ENCODE measurements around the gene SEPTIN10.

- TF ChIP-seq CTCF (IDR thresholded peaks at IDR 0.05) (no peak), POLR2AphosphoS5 (IDR thresholded peaks at IDR 0.05; ENCODE audit: low read depth, low read length) (no peak), TCF7L2 (IDR thresholded peaks at IDR 0.05; ENCODE audit: low read depth, low read length) (no peak), SIN3A (IDR thresholded peaks at IDR 0.05; ENCODE audit: borderline replicate concordance, insufficient read depth, low read depth, low read length) (no peak), REST (IDR thresholded peaks at IDR 0.05; ENCODE audit: insufficient read depth in 1 of 2, low read depth in 2 of 2, low read length in 1 of 2) (no peak)
Observed at GRCh38 chr2:109512076-109512475, 101.7 kb downstream of the SEPTIN10 start.
